Measurements from ENCODE around the gene MYO5B.
"Not testable (repeated sequence)": the region's sequence is repeated elsewhere in the genome, so short reads cannot be mapped to it uniquely, and the experiment has no call there.

Gene MYO5B

GRCh38 chr18:49846361-49846662 is 348.6 kb downstream of the MYO5B start:
- no peak for DNase-seq

- no peak for DNase-seq
Observed at GRCh38 chr18:49845629-49846360, 349.2 kb downstream of the MYO5B start.

GRCh38 chr18:49844903-49845302 is 350.0 kb downstream of the MYO5B start:
- no peak for DNase-seq

GRCh38 chr18:49843778-49844625 is 350.9 kb downstream of the MYO5B start:
- DNase-seq = no peak

GRCh38 chr18:49843131-49843530 is 351.8 kb downstream of the MYO5B start:
- no peak for DNase-seq

GRCh38 chr18:49842656-49843055 is 352.3 kb downstream of the MYO5B start:
- no peak for DNase-seq

GRCh38 chr18:49841236-49842217 is 353.4 kb downstream of the MYO5B start:
- DNase-seq = no peak

GRCh38 chr18:49839012-49839411 is 355.9 kb downstream of the MYO5B start:
- no peak for DNase-seq

GRCh38 chr18:49838381-49838780 is 356.6 kb downstream of the MYO5B start:
- DNase-seq = no peak

- no peak for DNase-seq
Observed at GRCh38 chr18:49837889-49838288, 357.1 kb downstream of the MYO5B start.

GRCh38 chr18:49837316-49837835 is 357.6 kb downstream of the MYO5B start:
- DNase-seq = not testable (repeated sequence)

GRCh38 chr18:49835405-49835804 is 359.5 kb downstream of the MYO5B start:
- no peak for DNase-seq

GRCh38 chr18:49834258-49834657 is 360.7 kb downstream of the MYO5B start:
- DNase-seq = no peak

GRCh38 chr18:49833814-49834213 is 361.1 kb downstream of the MYO5B start:
- DNase-seq = no peak

GRCh38 chr18:49832221-49832647 is 362.7 kb downstream of the MYO5B start:
- DNase-seq = no peak

GRCh38 chr18:49827996-49828395 is 367.0 kb downstream of the MYO5B start:
- DNase-seq = no peak

GRCh38 chr18:49819823-49820671 is 374.9 kb downstream of the MYO5B start:
- DNase-seq = no peak

- DNase-seq = no peak
Observed at GRCh38 chr18:49819071-49819662, 375.8 kb downstream of the MYO5B start.

- no peak for DNase-seq
Observed at GRCh38 chr18:49817947-49818346, 377.0 kb downstream of the MYO5B start.

GRCh38 chr18:49815927-49816326 is 379.0 kb downstream of the MYO5B start:
- no peak for DNase-seq

- peak; percentile 36 for DNase-seq
Observed at GRCh38 chr18:49814147-49814499, 380.8 kb downstream of the MYO5B start.
